ENCODE measurements around the gene BAD.
A peak's percentile ranks its signal among the peaks of the same experiment; 100 is the strongest.

The BAD gene

DNA sequence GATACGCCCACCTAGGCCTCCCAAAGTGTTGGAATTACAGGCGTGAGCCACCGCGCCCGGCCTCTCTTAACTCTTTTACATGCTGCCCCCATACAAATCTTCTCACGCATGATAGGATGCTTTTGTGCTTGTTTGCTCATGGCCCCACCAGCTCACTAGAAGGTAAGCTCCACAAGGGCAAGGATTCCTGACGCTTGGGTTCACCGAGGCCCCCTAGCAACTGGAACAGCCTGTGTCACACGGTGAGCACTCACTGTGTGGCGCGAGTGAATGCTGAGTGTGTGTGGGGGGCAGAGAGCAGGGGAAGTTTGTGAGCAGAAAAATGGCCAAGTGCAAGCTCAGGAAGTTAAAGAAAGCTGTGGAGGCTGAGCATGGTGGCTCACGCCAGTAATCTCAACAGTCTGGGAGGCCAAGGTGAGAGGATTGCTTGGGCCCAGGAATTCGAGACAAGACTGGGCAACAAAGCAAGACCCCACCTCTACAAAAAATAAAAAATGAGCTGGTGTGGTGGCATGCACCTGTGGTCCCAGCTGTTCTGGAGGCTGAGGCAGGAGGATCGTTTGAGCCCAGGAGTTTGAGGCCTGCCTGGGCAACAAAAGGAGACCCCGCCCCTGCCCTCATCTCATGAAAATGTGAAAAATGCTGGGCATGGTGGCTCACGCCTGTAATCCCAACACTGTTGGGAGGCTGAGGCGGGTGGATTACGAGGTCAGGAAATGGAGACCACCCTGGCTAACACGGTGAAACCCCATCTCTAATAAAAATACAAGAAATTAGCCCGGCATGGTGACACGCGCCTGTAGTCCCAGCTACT, 2.3 kb downstream of the BAD start:
- DNase-seq (ENCODE audit: extremely low read depth in 1 of 2, low read depth in 1 of 2), result no peak

DNA sequence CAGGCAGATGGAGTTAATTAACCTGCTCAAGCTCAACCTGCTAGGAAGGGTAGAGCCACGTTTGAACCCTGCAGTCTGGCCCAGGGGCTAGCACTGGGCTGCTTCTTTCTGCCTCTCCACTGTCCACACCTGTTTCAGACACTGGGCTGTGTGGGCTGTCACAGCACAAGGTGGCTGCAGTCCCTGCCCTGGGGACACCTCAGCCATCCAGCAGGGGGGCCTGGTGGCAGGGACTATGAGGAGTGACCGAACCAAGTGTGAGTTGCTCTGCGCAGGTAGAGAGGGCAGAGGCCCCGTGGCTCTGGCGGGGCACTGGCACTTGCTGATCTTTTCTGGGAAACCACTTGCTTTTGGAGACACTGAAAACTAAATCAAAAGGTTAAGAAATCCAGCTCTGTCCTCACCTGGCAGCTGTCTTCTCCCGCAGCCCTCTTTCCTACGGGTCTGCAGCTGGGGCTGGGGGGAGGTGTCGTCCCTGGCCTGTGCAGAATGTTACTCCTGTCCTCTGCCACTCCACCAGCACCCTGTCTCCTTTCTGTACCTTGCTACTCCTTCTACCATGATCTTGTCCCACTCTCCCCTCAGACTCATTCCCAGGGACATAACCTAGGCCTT, 5.8 kb downstream of the BAD start:
- no peak for DNase-seq (ENCODE audit: extremely low read depth in 1 of 2, low read depth in 1 of 2)

DNA sequence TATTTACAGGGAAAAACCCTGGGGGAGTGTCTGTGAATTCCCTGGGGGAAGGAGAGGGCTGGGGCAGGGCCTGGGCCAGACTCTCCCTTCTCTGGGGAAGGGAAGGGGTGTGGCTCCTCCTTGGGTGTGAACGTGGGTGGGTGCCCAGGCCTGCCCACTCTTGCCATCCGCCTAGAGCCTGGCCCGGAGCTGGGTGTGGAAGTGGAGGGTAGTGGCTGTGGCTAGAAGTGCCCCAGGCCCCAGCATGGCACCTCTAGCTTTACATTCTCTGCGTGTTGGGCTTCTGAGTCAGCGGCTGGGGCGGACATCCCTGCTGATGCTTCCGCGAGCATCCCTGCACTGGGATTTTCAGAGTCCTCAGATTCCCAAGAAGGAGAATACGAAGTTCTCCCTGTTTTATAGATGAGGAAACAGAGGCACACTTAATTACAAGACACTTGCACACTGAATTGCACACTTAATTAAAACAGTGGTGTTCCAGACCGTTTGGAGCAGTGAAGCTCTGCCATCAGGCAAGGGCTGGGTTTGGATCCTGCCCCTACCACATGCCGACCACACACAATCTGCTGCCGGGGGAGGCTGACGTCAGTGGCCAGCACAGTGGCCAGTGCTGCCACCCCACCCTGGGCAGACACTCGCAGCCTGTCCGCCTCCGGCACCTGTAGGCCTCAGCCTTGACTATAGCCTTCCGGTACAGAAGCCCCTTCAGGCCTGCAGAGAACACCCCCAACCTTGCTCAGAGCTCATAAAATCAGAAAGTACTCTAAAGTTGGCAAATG, 7.6 kb downstream of the BAD start:
- DNase-seq (ENCODE audit: extremely low read depth in 1 of 2, low read depth in 1 of 2), result no peak

- no peak for DNase-seq (ENCODE audit: extremely low read depth in 1 of 2, low read depth in 1 of 2)
Measured at GRCh38 chr11:64275841-64276240, 8.6 kb downstream of the BAD start.

- no peak for DNase-seq (ENCODE audit: extremely low read depth in 1 of 2, low read depth in 1 of 2)
Measured at GRCh38 chr11:64275031-64275800, 9.2 kb downstream of the BAD start.

DNA sequence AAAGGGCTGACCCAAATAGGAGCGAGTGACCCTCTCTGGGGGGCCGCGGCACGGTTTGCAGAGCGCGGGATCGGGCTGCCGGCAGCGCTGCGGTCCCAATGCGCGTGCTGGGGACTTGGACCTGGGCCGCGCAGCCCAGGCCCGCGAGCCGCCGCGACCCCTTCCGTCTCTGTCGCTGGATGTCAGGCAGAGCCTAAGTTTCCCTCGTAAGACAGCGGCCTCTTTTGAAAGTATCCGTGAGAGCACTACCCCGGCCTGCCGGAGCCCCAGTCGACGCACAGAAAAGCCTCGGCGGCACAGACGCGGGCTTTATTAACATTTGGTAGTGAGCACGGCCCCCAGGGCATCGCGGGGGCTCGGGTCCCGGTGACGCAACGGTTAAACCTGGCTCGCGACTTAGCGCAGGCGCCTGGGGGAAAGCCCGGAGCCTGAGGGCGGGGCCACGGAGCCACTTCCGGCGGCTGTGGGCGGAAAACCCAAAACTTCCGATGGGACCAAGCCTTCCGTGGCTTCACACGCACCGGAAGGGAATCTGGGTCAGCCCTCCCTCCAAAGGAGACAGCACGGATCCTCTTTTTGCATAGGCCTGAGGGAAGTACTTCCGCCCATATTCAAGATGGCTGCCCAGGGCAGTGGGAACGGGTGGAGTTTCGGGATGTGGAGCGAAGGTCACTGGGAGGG, 14.8 kb downstream of the BAD start:
- peak; percentile 90 to 95 for DNase-seq (ENCODE audit: extremely low read depth in 1 of 2, low read depth in 1 of 2)

GRCh38 chr11:64268893-64269539, 15.4 kb downstream of the BAD start:
- DNase-seq (ENCODE audit: extremely low read depth in 1 of 2, low read depth in 1 of 2), result no peak

DNA sequence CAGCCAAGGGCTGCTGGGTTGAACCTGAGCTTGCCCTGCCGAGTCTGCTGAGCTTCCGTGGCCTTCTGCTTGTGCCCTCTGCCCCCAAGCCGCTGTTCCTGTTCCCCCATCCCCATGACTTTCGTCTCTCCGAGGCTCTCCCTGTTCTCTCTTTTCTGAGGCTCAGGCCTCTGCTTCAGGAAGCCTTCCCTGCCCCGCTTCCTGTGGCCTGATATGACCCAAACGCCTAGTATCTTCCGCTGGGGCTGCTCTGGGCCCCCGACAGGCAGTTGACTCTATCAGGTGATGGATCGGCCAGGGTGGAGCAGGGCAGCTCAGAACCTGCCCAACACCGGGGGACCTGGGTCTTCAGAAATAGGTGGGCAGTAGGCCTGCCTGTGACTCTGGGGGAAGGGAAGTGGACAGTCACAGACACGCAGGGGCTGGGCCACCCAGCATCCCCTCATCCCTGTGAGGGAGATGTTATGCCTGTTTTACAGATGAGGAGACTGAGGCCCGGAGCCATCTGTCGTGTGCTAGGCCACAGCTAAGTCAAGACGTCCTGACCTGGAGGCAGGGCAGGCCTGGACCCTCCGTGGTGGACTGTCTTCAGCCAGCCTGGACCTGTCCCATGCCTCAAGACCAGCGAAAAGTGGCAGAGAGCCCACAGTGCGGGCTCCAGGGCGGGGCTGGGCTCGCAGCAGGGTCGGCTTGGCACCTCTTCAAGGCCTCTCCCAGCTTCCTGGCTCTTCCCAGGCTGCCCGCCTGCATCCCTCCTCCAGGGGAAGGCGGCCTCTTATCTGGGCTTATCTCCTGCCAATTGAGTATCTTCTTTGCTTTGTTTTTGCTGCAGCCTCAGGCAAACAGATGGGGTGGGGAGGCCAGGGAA, 16.2 kb downstream of the BAD start:
- no peak for DNase-seq (ENCODE audit: extremely low read depth in 1 of 2, low read depth in 1 of 2)

DNA sequence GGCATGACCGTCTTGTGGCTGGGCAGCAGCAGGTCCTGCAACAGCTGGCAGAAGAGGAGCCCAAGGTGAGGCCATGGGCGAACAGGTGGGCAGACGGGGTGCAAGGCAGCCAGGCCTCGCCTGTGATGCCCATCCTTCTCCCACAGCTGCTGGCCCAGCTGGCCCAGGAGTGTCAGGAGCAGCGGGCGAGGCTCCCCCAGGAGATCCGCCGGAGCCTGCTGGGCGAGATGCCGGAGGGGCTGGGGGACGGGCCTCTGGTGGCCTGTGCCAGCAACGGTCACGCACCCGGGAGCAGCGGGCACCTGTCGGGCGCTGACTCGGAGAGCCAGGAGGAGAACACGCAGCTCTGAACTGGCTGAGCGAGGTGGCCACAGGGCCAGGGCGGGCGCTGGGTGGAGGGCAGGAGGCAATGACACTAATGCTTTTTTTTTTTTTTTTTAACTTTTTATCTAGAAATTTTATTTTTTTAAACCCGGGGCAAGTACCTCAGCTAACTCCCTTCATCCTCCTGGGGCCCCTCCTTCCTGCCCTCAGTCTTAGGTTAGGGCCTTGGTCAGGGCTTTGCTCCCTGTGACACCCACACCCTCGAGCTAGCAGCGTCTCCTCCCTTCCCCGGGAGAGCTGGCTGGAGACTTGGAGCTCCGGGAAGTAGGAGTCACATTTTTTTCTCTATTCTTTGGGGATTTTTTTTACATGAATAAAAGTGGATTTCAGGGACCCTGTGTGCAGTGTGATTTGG, 17.1 kb downstream of the BAD start:
- DNase-seq (ENCODE audit: extremely low read depth in 1 of 2, low read depth in 1 of 2), result no peak

- DNase-seq (ENCODE audit: extremely low read depth in 1 of 2, low read depth in 1 of 2), result no peak
Measured at GRCh38 chr11:64266339-64266738, 18.1 kb downstream of the BAD start.

GRCh38 chr11:64265176-64266160, 19.0 kb downstream of the BAD start:
- no peak for DNase-seq (ENCODE audit: extremely low read depth in 1 of 2, low read depth in 1 of 2)

DNA sequence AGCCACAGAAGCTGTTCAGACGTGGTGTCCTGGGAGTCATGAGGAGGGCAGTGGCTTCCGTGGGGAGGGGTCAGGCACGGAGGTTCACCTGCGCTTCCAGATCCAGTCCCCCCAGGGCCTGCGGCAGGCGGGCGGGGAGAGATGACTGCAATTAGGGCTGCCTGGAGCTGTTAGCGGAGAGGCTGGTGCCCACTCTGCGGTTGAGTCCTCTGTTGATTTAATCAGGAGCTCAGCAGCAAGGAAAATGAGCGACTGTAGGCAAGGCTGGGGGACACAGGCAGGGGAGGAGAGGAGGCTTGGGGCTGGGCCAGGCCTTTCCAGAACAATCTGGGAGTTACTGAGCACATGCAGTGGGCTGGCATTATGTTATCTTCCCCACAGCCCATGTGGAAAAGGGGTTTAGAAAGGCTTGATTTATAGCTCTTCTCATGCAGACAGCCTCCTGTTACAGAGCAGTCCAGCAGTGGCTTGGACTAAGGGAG, 20.1 kb downstream of the BAD start:
- no peak for DNase-seq (ENCODE audit: extremely low read depth in 1 of 2, low read depth in 1 of 2)

DNA sequence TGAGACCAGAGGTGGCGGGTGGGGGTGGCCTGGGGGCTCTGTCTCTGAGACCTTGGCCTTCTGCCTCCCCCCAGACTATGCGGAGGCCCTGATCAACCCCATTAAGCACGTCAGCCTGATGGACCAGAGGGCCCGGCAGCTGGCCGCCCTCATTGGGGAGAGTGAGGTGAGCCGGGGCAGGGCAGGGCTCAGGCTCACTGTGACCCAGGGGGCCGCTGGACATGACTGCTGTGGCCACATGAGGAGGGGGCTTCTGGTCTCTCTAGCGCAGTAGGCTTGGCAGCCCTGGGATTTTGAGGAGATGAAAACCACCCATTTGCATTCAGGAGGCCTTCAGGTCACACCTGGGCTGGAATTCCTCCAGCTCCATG, 20.5 kb downstream of the BAD start:
- no peak for DNase-seq (ENCODE audit: extremely low read depth in 1 of 2, low read depth in 1 of 2)

DNA sequence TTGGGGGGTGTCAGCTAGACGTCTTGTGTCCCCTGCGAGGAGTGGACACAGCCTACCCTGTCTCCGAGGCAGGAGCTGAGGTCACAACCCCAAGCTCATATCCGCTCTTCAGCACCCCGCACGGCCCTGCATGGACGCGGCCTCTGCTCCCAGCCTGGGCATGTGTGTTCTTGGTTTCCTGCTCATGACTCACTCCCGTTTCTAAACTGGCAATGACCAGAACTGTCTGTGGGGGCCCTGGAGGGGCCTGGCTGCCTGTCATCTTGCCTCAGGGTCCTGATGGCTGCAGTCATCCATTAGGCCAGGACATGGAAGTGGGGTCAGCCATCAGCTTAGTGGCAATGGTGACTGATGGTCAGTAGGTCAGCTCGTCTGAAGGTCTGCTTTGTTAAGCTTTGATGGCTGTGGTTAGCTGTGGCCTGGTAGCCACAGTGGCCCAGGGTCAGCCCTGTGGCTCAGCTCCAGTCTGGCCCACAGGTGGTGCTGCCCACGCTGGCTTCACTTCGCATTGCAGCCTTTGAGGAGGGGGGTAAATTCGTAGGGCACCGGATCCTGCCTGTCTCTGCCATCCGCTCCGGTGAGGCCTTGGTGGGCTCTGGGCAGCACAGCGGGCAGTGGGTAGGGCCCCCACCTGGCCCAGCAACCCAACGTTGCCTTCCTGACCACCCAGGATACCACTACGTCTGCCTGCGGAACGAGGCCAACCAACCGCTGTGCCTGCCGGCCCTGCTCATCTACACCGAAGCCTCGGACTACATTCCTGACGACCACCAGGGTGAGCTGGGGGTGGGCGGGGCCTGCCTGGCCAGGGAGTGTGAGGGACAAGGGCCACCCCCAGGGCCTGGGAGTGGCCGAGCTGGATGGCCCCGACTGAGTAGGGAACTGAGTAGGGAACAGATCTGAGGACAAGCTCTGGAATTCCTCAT, 21.2 kb downstream of the BAD start:
- DNase-seq (ENCODE audit: extremely low read depth in 1 of 2, low read depth in 1 of 2), result no peak

DNA sequence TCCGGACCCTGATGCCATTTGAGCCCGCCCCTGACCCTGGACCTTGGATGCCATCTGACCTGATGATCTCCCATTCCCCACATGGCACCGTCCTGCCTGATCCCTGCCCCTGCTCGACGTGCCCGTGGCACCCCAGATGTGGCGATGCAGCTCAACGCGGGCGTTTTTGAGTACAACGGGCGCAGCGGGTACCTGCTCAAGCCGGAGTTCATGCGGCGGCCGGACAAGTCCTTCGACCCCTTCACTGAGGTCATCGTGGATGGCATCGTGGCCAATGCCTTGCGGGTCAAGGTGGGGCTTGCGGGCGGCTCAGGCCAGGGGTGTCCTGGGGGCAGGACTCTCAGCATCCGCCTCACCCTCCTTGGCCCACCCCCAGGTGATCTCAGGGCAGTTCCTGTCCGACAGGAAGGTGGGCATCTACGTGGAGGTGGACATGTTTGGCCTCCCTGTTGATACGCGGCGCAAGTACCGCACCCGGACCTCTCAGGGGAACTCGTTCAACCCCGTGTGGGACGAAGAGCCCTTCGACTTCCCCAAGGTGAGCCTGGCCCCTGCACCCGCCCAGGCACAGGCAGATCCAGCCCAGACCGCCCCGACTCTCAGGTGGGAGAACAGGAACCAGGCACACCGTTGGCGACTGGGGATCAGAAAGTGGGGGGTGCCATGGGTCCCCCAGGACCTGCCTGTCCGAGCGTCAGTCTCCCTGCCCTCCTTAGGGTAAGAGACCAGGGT, 22.0 kb downstream of the BAD start:
- DNase-seq (ENCODE audit: extremely low read depth in 1 of 2, low read depth in 1 of 2), result no peak
